MV-4-11 (cell line): ENCODE data around the gene RAB30.
"Not testable (repeated sequence)": the region's sequence is repeated elsewhere in the genome, so short reads cannot be mapped to it uniquely, and the experiment has no call there.

Experiments used
- DNase-seq: peaks from one replicate; lab custom pipeline; 2025; lab: John Stamatoyannopoulos, UW

Gene RAB30

DNA sequence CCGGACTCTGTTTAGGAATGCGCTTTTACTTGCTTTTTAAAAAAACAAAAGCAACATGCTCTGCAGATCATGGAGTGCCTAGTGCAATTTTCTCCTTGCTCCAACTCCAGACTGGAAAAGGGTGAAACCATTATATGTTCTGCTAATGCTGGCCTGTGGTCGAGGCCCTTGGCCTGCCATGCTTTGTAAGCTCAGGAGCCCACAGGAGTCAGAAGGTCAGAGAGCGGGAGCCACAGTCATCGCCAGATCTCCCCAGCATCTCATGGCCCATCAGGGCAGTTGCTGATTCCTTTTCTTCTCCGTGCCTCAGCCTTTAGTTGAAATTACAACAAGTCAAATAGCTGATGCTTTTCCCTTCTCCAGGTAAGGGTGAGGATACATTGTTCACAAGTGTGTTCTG, 89.8 kb downstream of the RAB30 start:
- no peak for DNase-seq

DNA sequence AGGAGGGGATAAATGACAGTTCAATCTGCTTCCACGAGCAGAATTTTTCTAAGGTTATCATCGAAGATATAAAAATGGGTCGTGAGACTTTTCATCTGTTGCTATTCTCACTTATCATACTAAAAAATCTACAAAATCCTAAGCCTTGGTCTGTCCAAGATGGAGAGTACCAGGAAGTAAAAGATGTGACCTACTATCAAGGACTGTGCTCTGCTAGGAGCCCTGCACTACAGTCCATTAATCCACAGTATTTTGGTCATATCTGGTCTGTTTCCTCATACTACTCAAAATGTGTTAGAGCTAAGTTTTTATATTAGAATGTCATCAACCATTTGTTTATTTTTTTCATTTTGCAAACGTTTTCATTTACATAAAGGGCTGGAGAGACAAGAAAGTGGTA, 90.8 kb downstream of the RAB30 start:
- DNase-seq, result no peak

DNA sequence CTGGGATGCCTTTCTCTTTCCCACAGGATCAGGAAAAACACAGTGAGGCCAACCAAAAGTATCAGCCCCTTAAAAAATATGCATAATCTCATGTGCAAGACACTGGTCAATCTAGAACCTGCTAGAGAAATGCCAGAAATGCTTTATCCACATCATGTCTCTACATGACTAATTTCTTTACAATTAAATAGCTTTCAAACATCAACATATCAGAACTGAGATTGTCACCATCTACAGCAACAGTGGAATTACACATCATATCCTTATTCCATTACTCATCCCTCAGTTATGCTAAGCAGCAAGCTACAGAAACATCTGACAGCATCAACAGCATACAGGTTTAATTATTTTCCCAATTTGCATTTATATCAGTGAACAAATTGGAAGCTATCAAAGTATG, 91.4 kb downstream of the RAB30 start:
- no peak for DNase-seq

DNA sequence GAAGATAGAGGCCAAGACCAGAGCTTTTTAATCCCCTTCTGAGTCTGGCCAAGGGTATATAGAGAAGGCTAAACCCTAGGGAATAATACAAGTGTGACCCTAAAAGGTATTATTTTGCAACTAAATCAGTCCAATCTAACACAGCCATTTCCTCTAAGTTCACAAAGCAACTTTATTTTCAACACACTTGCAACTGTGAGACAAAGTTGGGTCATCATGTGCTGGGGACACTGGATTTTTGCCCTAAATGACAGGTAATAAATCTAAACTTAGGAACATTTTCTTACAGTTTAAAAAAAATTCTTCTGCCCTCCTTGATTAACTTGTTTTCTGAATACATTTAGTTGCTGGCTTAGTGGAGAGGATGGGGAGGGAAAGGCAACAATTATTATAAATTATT, 91.9 kb downstream of the RAB30 start:
- no peak for DNase-seq

DNA sequence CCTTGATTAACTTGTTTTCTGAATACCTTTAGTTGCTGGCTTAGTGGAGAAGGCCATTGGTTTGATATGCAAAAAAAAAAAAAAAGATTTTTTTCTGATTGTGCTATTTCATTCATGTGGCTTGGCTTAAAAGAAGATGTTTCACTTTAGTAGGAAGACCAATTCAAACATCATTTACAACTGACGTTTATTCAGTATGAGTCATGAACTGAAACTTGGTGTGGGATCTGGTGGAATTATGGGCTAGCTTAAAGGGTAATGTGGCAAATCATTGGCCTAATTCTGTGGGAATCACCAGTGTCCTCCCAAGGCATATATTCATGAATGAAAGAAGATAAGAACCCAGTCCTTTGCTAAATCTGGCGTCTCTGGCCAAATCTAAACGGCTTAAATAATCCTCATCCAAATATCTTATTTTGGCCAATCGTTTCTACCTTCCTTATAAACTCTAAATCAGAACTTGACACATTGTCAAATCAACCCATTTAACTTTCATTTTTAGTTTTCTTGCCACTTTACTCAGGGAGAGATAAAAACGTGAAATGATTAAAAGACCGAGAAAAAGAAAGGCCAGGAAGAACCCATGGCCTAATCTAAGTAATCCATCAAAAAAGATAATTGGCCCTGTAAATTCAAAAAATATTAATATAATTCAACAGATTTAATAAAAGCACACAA, 93.1 kb downstream of the RAB30 start:
- DNase-seq, result peak; percentile 41

DNA sequence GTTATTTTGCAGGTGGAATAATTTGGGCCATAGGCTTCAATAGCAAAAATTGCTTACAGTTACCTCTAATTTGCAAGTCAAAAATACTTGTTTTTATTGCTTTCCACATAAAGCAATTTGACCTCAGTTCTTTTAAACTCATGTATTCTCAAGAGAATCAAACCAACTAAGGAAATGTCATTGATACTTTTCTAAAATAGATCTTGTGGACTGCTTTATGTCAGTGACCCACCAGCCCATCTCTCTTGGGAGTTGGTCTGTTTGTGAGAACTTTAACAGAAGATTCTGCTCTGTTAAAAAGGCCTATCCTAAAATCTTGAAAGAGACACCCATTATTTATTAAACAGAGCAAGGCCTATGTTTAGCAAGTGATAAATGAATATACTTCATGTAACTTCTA, 94.9 kb downstream of the RAB30 start:
- no peak for DNase-seq

DNA sequence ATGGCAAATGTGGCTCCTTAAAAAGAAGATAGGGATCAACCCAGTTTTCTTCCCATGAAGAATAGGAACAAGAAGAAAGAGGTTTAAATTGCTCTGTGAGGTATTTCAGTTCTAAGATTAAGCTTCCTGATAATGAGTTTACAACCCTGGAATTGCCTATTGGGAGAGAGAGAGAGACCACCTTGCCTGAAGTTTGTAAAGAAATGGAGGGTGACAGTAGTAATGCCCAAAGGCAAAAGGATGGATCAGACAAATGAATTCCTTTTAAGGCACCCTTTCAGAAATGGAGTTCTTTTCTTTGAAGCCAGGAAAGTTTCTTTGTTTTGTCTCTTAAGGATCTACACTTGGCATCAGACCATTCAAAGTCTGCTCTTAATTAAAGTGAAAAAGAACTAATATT, 95.8 kb downstream of the RAB30 start:
- DNase-seq, result no peak

DNA sequence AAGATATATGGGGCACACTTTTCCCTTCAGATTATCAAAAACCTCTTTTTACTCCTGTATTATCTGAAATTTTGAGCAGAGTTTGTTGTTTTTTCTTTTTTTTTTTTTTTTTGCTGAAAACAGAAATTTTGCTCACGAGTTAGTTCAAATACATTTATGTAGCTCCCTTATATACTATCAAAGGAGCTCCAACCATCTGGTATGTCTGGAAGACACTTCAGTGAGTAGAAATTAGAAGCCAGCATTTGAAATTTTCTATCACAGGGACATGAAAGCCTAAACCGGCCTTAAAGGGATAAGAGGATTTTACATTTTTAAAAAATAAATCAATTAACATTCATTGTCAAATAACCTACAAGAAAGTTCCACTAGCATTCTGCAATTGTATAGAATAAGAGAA, 96.8 kb downstream of the RAB30 start:
- no peak for DNase-seq

DNA sequence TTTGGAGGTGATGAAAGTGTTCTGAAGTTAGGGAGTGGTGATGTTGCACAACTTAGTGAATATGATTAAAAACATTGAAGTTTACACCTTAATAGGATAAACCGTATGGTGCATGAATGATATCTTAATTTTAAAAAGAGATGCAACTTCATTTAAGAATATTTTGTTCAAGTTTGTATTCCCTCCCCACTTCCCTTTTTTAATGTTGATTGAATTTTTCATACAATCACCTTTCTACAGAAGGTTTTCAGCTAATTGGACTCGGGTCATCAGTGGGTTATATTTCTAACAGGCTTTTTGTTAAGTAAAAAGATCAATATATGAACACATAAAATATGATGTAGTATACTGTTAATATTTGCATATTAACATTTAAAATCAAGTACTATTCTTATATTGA, 97.6 kb downstream of the RAB30 start:
- DNase-seq, result no peak

DNA sequence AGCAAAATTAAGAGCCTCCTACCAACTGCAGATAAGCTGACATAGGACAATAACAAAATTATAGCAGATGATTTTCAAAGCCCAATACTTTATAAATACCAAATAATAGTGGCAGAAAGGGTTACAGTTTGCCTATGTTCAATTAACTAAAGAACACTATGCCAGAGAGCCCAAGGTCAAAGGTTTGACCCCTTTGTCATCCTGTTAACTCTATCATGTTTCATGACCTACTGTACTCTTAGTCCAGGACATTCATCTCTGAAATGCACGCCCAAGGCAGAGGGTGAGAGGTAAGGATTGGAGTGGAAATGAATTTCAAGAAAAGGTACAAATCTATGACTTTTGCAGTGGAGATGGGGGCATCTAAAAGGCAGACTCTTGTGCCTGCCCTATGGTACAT, 99.6 kb downstream of the RAB30 start:
- DNase-seq, result no peak

DNA sequence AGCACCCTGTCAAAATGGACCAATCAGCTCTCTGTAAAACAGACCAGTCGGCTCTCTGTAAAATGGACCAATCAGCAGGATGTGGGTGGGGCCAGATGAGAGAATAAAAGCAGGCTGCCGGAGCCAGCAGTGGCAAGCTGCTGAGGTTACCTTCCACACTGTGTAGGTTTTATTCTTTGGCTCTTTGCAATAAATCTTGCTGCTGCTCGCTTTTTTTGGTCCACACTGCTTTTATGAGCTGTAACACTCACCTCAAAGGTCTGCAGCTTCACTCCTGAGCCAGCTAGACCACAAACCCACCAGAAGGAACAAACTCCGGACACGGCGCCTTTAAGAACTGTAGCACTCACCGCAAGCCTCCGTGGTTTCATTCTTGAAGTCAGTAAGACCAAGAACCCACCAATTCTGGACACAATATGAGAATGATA, 100.2 kb downstream of the RAB30 start:
- DNase-seq, result peak; percentile 34

DNA sequence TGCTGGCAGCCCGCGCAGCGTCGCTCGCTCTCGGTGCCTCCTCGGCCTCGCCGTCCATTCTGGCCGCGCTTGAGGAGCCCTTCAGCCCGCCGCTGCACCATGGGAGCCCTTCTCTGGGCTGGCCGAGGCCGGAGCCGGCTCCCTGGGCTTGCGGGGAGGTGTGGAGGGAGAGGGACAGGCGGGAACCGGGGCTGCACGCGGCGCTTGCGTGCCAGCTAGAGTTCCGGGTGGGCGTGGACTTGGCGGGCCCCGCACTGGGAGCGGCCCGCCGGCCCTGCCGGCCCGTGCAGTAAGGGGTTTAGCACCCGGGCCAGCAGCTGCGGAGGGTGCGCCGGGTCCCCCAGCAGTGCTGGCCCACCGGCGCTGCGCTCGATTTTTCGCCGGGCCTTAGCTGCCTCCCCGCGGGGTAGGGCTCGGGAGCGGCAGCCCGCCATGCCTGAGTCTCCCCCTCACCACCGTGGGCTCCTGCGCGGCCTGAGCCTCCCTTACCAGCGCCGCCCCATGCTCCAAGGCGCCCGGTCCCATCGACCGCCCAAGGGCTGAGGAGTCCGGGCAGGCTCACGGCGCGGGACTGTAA, 101.1 kb downstream of the RAB30 start:
- not testable (repeated sequence) for DNase-seq

DNA sequence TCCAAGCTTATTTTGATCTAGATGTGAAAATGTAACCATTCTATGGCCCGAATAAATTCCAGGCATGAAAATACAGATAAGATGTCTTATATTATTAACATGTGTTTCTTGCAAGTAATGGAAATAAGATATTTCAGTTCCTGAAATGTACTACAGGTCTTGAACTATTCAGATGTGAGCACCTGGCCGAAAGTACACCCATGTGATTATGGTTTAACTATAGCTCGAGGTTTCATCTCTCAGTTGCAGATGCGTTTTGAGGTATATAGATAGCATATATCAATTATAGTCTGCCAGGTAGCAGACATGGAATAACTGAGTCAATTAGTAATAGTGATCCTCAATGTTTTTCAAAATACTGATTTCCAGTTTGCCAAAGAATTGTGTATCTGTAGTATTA, 101.9 kb downstream of the RAB30 start:
- DNase-seq, result no peak

DNA sequence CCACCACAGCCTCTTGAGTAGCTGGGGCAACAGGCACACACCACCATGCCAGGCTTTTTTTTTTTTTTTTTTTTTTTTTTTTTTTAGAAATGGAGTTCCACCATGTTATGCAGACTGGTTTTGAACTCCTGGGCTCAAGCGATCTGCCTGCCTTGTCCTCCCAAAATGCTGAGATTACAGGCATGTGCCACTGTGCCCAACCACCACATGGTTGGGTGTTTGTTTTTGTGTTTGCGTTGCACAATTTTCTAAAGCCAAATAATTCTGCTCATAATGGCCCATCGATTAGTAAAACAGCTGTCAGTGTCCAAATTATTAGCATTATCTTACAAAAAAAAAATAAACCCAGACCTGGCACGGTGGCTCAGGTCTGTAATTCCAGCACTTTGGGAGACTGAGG, 104.3 kb downstream of the RAB30 start:
- no peak for DNase-seq

DNA sequence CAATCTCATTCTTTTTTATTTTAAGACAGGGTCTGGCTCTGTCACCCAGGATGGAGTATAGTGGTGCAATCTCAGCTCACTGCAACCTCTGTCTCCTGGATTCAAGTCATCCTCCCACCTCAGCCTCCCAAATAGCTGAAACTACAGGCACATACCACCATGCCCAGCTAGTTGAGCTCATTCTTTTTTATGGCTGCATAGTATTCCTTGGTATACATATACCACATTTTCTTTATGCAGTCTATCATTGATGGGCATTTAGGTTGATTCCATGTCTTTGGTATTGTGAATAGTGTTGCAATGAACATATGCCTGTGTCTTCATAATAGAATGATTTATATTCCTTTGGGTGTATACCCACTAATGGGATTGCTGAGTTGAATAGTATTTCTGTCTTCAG, 109.7 kb downstream of the RAB30 start:
- not testable (repeated sequence) for DNase-seq

DNA sequence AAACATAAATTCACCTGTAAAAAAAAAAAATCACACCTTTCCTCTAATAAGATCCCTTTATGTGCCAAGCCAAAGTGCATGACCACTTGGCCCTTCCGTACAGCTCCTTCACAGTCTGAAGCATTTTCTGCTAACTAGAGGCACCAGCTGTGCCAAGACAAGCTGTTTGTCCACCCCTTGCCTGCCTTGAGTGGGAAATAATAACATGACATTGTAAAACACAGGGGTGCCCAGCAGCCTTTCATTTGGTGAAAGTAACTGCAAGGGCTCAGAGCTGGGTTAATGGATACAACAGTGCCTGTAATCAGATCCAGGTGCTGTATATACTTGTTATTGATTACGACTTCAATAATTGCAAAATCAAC, 110.9 kb downstream of the RAB30 start:
- DNase-seq, result no peak

DNA sequence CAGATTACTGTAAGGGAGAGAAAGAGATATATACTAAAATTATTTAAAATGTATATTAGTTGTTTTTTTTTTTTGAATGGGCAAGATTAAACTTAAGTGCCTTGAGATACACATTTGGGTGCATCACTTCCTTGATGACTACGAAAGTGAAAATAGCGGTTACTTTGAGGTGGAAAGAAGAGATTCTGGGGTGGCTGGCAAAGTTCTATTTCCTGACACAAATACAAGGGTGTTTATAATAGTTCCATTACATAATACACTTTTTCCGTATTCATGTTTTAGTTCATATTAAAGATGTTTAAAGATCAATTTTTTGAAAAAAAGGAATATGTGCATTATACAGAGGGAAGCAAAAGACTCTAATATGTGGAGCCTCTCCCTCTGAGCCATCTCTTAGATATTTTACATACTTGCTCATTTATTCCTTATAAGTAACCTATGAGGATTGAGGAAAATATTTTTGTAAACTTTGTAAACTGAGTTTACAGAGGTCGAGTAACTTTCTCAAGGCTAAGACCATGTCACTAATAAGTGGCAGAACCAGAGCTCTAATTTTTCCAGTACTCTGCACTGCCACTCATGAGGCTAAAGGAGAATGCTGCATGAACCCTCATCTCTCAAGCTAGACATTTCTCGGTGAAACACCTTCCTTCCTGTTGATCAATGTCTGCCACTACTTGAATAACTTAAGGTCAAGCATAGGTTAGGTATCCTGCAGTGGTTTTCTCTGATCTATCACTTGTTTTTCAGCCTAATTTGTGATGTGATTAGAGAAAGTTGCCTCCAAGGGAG, 111.5 kb downstream of the RAB30 start:
- peak; percentile 57 for DNase-seq

DNA sequence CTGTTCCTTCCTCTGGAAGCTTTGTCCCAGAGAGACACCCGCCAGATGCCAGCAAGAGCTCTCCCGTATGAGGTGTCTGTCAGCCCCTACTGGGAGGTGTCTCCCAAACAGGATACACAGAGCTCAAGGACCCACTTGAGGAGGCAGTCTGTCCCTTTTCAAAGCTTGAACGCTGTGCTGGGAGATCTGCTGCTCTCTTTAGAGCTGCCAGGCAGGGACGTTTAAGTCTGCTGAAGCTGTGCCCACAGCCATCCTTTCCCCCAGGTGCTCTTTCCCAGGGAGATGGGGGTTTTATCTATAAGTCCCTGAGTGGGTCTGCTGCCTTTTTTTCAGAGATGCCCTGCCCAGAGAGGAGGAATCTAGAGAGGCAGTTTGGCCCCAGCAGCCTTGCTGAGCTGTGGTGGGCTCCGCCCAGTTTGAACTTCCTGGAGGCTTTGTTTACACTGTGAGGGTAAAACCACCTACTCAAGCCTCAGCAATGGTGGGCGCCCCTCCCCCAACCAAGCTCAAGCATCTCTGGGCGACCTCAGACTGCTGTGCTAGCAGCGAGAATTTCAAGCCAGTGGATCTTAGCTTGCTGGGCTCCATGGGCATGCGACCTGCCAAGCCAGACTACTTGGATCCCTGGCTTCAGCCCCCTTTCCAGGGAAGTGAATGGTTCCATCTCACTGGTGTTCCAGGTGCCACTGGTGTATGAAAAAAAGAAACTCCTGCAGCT, 115.8 kb downstream of the RAB30 start:
- not testable (repeated sequence) for DNase-seq

DNA sequence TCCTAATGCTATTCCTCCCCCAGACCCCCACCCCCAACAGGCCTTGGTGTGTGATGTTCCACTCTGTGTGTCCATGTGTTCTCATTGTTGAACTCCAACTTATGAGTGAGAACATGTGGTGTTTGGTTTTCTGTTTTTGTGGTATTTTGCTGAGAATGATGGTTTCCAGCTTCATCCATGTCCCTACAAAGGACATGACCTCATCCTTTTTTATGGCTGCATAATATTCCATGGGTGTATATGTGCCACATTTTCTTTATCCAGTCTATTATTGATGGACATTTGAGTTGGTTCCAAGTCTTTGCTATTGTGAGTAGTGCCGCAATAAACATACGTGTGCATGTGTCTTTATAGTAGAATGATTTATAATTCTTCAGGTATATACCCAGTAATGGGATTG, 121.2 kb downstream of the RAB30 start:
- not testable (repeated sequence) for DNase-seq

DNA sequence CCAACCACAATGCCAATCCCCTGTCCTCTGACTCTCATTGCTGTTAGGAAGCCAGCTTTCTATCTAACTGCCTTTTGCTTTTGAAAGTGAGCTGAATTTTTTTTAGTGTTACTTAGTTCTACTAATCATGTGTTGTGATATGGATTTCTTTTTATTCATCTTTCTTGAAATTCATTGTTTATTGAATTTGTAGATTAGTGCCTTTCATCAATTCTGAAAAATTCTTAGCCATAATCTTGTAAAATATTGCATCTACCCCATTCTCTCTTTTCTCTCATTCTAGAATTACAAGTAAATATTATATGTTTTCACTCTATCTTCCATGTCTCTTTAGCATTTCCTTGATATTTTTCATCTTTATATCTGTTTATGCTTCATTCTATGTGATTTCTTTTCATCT, 122.3 kb downstream of the RAB30 start:
- no peak for DNase-seq

DNA sequence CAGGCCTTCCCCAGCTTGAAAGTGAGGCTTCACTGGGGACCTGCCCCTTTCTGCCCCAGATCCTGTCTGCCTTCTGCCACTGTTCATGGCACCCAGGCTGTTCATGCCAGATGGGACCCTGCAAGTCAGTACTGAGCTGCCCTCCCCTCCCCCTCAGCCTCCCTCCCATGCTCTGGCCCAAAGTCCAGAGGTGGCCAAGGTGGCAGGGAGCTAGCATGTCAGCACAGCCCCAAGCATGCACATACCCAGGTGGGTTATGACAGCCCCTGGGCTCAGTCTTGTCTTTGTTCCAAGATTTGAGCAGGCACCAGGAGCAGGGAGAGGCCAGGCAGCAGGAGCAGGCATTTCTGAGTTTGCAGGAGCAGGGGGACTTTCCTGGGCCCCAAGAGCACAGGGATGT, 126.0 kb downstream of the RAB30 start:
- DNase-seq, result no peak

DNA sequence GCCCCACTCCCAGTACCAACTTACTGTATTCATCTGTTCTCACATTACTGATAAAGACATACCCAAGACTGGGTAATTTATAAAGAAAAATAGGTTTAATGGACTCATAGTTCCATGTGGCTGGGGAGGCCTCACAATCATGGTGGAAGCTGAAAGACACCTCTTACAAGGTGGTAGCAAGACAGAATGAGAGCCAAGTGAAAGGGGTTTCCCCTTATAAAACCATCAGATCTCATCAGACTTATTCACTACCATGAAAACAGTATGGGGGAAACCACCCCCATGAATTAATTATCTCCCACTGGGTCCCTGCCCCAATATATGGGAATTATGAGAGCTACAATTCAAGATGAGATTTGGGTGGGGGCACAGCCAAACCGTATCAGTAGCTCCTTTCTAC, 126.7 kb downstream of the RAB30 start:
- DNase-seq, result not testable (repeated sequence)

DNA sequence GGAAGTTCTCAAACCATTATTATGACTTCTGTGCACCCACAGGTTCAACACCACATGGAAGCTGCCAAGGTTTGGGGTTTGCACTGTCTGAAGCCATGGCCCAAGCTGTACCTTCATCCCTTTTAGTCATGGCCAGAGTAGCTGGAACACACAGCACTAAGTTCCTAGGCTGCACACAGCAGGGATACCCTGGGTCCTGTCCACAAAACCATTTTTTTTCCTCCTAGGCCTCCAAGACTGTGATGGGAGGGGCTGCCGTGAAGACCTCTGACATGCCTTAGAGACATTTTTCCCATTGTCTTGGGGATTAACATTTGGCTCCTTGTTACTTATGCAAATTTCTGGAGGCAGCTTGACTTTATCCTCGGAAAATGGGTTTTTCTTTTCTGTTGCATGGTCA, 127.5 kb downstream of the RAB30 start:
- no peak for DNase-seq
